Neural cell (in vitro differentiated cells): ENCODE results near the gene KRI1.

ENCODE experiments used
- EP300 ChIP-seq: fragments of 450-650 bp; conservative IDR thresholded peaks from 2 replicates; pipeline ENCODE4 v1.6.1; 2014; ENCODE audit warnings: antibody characterized with exemption, mild to moderate bottlenecking, moderate library complexity; ENCODE audit not compliant: poor library complexity, severe bottlenecking
- EZH2 ChIP-seq: fragments of 200-600, 300-800 bp; shearing (Covaris generic), sonication (generic); IDR thresholded peaks from 2 replicates; pipeline ENCODE4 v1.6.1; 2014; ENCODE audit warnings: antibody characterized with exemption, low read length, borderline replicate concordance, mild to moderate bottlenecking; ENCODE audit not compliant: insufficient read depth, poor library complexity, severe bottlenecking
- POLR2AphosphoS5 ChIP-seq: IDR thresholded peaks from 2 replicates; pipeline ENCODE4 v1.6.1; 2012
- SMC3 ChIP-seq: fragments of 450-650 bp; conservative IDR thresholded peaks from 2 replicates; pipeline ENCODE4 v1.6.1; 2014; ENCODE audit warnings: antibody characterized with exemption, mild to moderate bottlenecking, moderate library complexity; ENCODE audit not compliant: poor library complexity
- TAF1 ChIP-seq: IDR thresholded peaks from 2 replicates; pipeline ENCODE4 v1.6.1; 2012; ENCODE audit warnings: low read depth
- TF ChIP-seq, protein P1 (sequence below): fragments of 450-650 bp; IDR thresholded peaks from 2 replicates; pipeline ENCODE4 v1.5.1; 2014; ENCODE audit warnings: antibody characterized with exemption, mild to moderate bottlenecking, moderate library complexity; ENCODE audit not compliant: poor library complexity, severe bottlenecking
- TF ChIP-seq, protein P2 (sequence below): IDR thresholded peaks from 2 replicates; pipeline ENCODE4 v1.6.1; 2012; ENCODE audit warnings: borderline replicate concordance

DNA sequence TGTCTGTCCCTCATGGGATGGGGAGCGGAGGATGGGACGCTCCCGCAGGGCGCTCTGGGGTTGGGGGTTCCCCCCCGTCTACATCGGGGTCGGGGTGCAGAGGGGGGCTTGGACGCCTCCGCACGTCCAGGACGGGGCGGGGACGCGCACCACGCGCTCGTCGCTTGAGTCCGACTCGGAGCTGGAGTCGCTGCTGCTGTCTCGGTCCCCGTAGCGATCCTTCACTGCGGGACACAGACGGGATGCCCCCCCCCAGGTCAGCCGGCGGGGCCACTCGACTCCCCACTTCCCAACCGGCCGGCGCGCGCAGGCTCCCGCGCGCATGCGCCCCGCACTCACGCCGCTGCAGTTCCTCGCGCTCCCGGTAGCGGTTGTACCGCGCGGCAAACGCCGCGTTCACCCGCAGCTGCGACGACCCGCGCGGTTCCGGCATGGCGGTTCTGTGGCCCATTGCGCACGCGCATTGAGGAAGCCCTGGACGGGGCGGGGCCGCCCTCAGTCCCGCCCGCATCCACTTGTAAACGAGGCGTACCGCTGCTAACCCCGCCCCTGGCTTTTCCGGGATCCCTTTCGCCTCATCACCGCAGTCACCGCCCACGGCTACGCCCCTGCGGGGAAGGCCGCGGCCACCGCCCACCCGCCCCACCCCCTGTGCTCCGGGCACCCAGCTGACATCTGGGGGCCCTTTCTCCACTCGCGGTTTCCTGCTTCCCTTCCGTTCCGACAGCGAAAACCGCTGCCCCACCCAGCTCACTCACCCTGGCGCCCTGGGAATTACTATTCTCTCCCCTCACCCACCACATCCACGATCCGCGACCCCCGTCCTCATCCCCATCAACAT lies at the start of gene KRI1:
- TF ChIP-seq EP300 (no peak), EZH2 (no peak), POLR2AphosphoS5 (no peak), TAF1 (no peak), SMC3 (peak; percentile 23)
- TF ChIP-seq, protein P1, sequence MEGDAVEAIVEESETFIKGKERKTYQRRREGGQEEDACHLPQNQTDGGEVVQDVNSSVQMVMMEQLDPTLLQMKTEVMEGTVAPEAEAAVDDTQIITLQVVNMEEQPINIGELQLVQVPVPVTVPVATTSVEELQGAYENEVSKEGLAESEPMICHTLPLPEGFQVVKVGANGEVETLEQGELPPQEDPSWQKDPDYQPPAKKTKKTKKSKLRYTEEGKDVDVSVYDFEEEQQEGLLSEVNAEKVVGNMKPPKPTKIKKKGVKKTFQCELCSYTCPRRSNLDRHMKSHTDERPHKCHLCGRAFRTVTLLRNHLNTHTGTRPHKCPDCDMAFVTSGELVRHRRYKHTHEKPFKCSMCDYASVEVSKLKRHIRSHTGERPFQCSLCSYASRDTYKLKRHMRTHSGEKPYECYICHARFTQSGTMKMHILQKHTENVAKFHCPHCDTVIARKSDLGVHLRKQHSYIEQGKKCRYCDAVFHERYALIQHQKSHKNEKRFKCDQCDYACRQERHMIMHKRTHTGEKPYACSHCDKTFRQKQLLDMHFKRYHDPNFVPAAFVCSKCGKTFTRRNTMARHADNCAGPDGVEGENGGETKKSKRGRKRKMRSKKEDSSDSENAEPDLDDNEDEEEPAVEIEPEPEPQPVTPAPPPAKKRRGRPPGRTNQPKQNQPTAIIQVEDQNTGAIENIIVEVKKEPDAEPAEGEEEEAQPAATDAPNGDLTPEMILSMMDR, result peak; percentile 86
- TF ChIP-seq, protein P2, sequence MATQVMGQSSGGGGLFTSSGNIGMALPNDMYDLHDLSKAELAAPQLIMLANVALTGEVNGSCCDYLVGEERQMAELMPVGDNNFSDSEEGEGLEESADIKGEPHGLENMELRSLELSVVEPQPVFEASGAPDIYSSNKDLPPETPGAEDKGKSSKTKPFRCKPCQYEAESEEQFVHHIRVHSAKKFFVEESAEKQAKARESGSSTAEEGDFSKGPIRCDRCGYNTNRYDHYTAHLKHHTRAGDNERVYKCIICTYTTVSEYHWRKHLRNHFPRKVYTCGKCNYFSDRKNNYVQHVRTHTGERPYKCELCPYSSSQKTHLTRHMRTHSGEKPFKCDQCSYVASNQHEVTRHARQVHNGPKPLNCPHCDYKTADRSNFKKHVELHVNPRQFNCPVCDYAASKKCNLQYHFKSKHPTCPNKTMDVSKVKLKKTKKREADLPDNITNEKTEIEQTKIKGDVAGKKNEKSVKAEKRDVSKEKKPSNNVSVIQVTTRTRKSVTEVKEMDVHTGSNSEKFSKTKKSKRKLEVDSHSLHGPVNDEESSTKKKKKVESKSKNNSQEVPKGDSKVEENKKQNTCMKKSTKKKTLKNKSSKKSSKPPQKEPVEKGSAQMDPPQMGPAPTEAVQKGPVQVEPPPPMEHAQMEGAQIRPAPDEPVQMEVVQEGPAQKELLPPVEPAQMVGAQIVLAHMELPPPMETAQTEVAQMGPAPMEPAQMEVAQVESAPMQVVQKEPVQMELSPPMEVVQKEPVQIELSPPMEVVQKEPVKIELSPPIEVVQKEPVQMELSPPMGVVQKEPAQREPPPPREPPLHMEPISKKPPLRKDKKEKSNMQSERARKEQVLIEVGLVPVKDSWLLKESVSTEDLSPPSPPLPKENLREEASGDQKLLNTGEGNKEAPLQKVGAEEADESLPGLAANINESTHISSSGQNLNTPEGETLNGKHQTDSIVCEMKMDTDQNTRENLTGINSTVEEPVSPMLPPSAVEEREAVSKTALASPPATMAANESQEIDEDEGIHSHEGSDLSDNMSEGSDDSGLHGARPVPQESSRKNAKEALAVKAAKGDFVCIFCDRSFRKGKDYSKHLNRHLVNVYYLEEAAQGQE, result no peak
